GM21423 (cell line): ENCODE data around the gene FAM72A.
"Not testable (repeated sequence)": the region's sequence is repeated elsewhere in the genome, so short reads cannot be mapped to it uniquely, and the experiment has no call there.

Source experiments
- ATAC-seq: cut with Tn5 transposase; IDR thresholded peaks from one replicate; pipeline ENCODE4 v1.9.1; 2021; ENCODE audit warnings: mild to moderate bottlenecking, moderate library complexity; ENCODE audit not compliant: unreplicated experiment

Gene FAM72A

GRCh38 chr1:206218285-206218684 is 15.6 kb upstream of the FAM72A start:
- not testable (repeated sequence) for ATAC-seq

- ATAC-seq = not testable (repeated sequence)
These were observed 13.2 kb upstream of the FAM72A start for GRCh38 chr1:206215600-206216392.

GRCh38 chr1:206210802-206211201 is 8.2 kb upstream of the FAM72A start:
- not testable (repeated sequence) for ATAC-seq

GRCh38 chr1:206205569-206205968 is 2.9 kb upstream of the FAM72A start:
- not testable (repeated sequence) for ATAC-seq

DNA sequence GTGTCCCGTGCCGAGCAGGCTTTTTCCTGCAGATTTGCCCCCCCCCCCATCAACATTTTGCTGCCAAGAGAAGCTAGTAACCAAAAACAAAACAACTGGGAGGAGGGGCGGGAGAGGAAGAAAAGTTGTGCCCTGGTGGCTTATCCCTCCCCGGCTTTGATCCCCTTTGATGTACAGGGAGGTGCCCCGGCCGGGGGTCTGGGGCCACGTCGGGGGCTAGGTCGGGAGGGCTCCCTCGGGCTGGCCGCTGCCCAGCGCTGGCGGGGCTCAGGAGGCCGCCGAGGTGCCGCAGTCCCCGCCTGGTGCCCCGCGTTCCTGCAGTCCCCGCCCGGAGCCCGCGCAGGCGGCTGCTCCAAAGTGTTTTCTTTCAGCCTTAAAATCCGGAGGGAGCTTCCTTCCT is 2.2 kb upstream of the FAM72A start:
- ATAC-seq = not testable (repeated sequence)

DNA sequence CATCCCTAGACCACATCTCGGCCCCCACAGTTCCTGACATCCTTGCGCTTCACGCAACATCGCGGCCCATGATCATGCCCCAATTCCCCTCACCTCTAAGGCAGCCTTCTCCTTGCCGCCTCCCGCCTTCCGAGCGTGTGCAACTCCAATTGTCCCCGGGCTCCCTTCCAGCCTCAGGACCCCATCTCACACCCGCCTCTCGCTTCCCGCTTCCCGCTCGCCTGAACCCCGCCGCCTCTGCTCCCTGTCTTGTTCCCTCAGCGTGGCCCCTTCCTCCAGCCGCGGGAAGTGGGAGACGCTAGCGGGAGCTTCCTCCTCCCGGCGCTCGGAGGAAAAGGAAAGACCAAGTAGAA is 1.5 kb upstream of the FAM72A start:
- not testable (repeated sequence) for ATAC-seq

- ATAC-seq = peak; percentile 3
These were observed 922 bp upstream of the FAM72A start, which contains the start of gene SRGAP2 for GRCh38 chr1:206203364-206204158. SRGAP2 (plus strand) TSS chr1:206203541; CDS start chr1:206205971, 2,430 bp downstream.

GRCh38 chr1:206196748-206197424 is 5.8 kb downstream of the FAM72A start:
- ATAC-seq = not testable (repeated sequence)

DNA sequence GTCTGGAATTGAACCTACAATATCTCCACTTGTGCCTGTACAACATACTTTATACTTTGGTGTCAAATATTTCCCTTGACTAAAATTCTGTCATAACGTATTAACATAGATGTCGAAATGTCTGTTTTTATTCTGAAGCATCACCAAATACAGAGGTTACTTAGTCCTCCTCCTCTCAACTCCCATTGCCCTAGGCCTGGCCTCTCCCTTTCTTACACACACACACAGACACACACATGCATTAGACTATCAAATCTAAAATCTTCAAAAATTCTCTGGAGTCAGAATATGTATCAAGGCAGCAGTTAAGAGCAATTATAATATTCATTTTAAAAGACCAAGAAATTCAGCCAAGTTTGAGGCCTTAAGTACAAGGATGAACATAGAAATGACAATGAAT is 7.5 kb downstream of the FAM72A start:
- ATAC-seq = not testable (repeated sequence)

- ATAC-seq = not testable (repeated sequence)
These were observed 15.8 kb downstream of the FAM72A start for GRCh38 chr1:206186826-206187225.

- ATAC-seq = not testable (repeated sequence)
These were observed 16.9 kb downstream of the FAM72A start for GRCh38 chr1:206185778-206186177.

DNA sequence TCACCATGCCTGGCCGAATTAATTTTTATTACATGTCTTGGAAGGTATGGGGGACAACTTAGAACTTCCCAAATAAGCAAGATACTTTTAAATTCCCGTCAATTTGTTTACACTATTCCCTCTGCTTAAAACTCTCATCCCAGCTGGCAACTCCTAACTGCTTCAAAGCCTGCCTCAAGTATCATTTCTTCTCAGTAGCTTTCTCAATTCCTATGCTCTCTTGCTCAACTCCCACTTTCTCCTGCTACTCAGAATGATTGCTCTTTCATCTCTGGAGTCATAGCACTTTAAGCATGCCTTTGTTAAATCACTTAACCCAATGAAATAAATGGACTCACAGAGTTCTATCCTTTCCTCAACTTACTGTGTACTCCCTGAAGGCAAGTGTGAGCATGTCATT is 18.9 kb downstream of the FAM72A start:
- not testable (repeated sequence) for ATAC-seq

DNA sequence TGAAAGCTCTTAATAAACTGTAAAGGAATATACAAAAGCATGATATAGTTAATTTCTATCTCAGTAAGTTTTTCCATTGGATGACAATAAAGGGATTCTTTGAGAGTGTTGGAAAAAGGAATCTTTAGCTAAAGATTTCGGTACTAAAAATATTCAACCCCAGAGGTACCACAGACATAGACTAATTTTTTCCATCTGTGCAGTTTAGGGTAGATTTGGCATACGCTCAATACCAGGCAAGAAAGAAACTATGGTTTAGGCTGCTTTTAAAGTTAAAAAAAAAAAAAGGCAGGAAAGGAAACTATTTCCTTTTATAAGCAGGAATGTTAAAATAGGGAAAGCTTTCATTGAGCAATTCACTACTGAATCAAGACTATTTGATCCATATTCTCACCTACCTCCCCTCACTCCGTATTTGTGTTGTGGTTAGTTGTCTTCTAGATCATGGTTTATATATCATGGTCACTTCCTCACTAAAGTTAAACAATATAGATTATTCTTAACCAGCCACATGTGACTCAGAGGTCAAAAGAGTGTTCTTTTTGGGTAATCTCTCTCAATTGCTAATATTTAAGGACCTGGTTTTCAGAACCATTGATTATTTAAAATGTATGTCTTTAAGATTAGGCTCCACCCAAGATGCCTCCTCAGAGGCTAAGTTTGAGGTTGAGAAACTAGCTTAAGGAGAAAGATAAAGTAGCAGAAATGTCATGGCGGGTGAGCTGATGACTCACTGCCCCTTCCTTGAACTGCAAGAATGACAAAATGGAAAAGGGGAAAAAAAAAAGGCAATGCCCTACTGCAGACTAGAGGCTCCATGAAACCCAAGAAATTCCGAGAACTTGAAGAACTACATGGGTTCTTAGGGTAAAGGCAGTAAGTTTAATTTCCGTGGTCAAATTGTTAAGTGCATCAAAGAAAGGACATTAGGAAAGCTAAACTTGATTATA is 20.0 kb downstream of the FAM72A start:
- not testable (repeated sequence) for ATAC-seq

- ATAC-seq = not testable (repeated sequence)
These were observed 23.0 kb downstream of the FAM72A start for GRCh38 chr1:206179666-206180065.

GRCh38 chr1:206178061-206178989 is 24.3 kb downstream of the FAM72A start:
- not testable (repeated sequence) for ATAC-seq

DNA sequence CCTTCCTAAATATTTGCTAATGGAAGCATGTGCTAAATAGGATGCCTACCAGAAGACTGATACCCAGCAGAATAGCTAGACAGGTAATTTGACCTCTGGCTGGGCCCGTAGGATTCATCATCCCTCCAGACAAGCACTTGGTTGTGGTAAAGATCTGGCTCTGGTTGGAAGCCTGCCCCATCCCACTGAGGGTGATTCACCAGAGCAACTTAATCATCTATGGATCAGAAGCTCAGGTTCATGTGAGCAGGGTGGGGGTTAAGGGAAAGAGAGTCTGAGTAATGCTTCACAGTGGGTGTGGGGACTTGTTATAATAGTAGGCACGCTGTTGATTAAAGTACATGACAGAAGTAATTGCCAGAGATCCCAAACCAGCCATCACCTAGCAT is 26.5 kb downstream of the FAM72A start:
- ATAC-seq = not testable (repeated sequence)

DNA sequence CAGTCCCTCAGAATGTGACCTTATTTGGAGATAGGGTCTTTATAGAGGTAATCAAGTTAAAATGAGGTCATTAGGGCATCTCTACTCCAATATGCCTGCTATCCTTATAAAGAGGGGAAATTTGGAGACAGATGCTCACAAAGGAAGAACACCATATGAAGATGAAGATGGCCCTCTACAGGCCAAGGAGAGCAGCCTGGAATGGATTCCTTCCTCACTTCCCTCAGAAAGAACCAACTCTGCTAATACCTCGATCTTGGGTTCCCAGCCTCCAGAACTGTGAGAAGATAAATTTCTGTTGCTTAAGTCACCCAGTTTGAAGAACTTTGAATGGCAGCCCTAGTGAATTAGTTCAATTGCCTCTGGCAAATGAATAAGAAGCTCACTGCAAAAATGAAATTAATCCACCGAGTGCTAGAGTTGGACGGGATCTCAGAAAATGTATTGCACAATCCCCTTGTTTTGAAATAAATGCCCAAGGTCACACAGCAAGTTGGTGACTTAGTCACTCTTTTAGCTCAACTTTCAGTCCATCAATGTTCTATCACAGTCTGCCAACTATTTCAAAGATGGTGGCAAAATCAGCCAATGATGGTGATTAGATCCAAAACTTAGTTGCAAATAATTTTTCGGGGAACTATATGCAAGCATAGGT is 27.1 kb downstream of the FAM72A start:
- not testable (repeated sequence) for ATAC-seq

DNA sequence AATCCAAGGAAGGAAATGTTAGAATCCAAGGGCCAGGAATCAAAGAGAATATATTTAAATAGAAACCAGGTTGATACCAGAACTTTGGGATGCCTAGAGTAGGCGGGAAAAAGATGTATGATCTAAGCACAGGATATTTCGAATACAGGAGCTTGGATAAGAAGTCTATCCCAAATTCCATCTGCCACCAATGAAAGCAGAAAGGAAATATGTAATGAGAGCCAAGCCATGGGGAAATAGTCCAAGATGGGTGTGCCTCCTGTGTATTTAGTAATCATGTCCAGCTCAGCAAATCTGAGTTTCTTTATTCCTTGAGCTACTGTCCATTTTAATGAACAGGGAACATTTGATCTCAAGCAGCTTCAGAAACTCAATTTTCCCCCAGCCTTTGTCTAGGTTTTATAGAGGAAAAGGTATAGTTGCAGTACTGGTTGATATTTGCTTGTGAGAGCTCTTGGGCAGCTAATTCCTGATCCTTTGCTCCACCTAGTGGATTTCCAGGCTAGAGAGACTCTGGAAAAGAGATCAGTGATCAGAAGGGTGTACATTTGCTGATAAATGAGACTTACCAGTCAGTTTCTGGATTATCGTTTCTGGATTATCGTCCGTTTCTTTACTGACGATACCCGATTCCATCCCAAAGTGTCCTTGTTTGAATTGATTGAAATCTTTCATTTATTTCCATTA is 28.3 kb downstream of the FAM72A start:
- not testable (repeated sequence) for ATAC-seq
